Left renal cortex interstitium (tissue), 4 donors: Measurements from ENCODE around the gene PGC. TPM values are rescaled to one million over a fixed set of nuclear protein-coding genes. Genes with fewer than 3 reads are reported as not detected.

ENCODE experiments used
- DNase-seq, 4 donors: peaks; one replicate each; pipeline ENCODE4 v3.0.0-alpha.2; 2013; ENCODE audit warnings: low read depth in 4 of 4, low spot score in 2 of 4, missing footprints in 1 of 4
- polyA plus RNA-seq, 4 donors: library from polyadenylated mRNA; unstranded; fragments of 120-200 nt; gene quantifications; one replicate each; pipeline ENCODE4 v1.2.1, GENCODE V29; 2013; ENCODE audit not compliant: insufficient read length in 4 of 4

Gene PGC
- polyA plus RNA-seq, 4 donors = 0.35 to 0.48 TPM; not detected in 2

- DNase-seq = no peak
Observed at GRCh38 chr6:41687501-41688175, 59.6 kb downstream of the PGC start.

Other genes with a start within 250 kb of the PGC start
- gene FOXP4, start 201.0 kb downstream of the PGC start, polyA plus RNA-seq = 10 to 100 TPM; 24.5 to 50.2 (median 36.3) TPM
- gene MDFI, start 108.9 kb downstream of the PGC start, polyA plus RNA-seq = 10 to 100 TPM; 37.5 to 62.2 (median 49.3) TPM
- 10 to 100 TPM in 2 of 4 donors, 1 to 10 TPM in 2; 7.6 to 11.5 (median 10.2) TPM for gene TFEB, start 11.8 kb downstream of the PGC start, polyA plus RNA-seq
- 1 to 10 TPM; 6.0 to 8.0 (median 7.3) TPM for gene FRS3, start 32.5 kb upstream of the PGC start, polyA plus RNA-seq
- gene PRICKLE4, start 33.4 kb upstream of the PGC start, polyA plus RNA-seq = 1 to 10 TPM; 1.9 to 6.7 (median 4.9) TPM
- gene TOMM6, start 40.3 kb upstream of the PGC start, polyA plus RNA-seq = 100 to 1,000 TPM; 211 to 256 (median 229) TPM
- 10 to 100 TPM in 2 of 4 donors, 1 to 10 TPM in 2; 9.2 to 18.0 (median 13.9) TPM for gene USP49, start 148.0 kb upstream of the PGC start, polyA plus RNA-seq
- 10 to 100 TPM; 35.6 to 43.6 (median 39.2) TPM for gene MED20, start 173.7 kb upstream of the PGC start, polyA plus RNA-seq
- 10 to 100 TPM; 28.0 to 31.1 (median 29.9) TPM for gene BYSL, start 174.1 kb upstream of the PGC start, polyA plus RNA-seq
- 10 to 100 TPM; 25.0 to 35.4 (median 30.6) TPM for gene CCND3, start 194.4 kb upstream of the PGC start, polyA plus RNA-seq